WERI-Rb-1 (cell line): ENCODE data around the gene SLC2A3.
"Not testable (repeated sequence)": the region's sequence is repeated elsewhere in the genome, so short reads cannot be mapped to it uniquely, and the experiment has no call there.

ENCODE experiments used
- DNase-seq: peaks from one replicate; pipeline ENCODE4 v3.0.0-alpha.2; 2020
- H3K27ac ChIP-seq: fragments of 250-450 bp; sonication (Bioruptor Pico); 2 replicates; pipeline ENCODE4 v1.5.1; 2020; ENCODE audit warnings: mild to moderate bottlenecking, moderate library complexity
- H3K27me3 ChIP-seq: fragments of 250-450 bp; sonication (Bioruptor Pico); 2 replicates; pipeline ENCODE4 v1.5.1; 2021; ENCODE audit warnings: mild to moderate bottlenecking, low read depth, moderate library complexity; ENCODE audit not compliant: insufficient read depth, severe bottlenecking
- H3K36me3 ChIP-seq: fragments of 250-450 bp; sonication (Bioruptor Pico); 2 replicates; pipeline ENCODE4 v1.5.1; 2020; ENCODE audit warnings: mild to moderate bottlenecking, moderate library complexity
- H3K4me3 ChIP-seq: 2 replicates; pipeline ENCODE4 v1.5.1; 2011; ENCODE audit warnings: low read depth, mild to moderate bottlenecking, control low read depth, low read length
- H3K9me3 ChIP-seq: fragments of 250-450 bp; sonication (Bioruptor Pico); 2 replicates; pipeline ENCODE4 v1.5.1; 2021; ENCODE audit warnings: mild to moderate bottlenecking, moderate library complexity; ENCODE audit not compliant: severe bottlenecking
- CTCF ChIP-seq: IDR thresholded peaks from 2 replicates; pipeline ENCODE4 v1.5.1; 2011; ENCODE audit warnings: low read depth, mild to moderate bottlenecking, control low read depth, inconsistent platforms, low read length

SLC2A3 gene

GRCh38 chr12:7948589-7949260 is 12.7 kb upstream of the SLC2A3 start:
- no peaks in the 10 kb centered on the region for H3K27me3 ChIP-seq
- H3K4me3 ChIP-seq: no peak overlapping the region
- TF ChIP-seq CTCF: no peak
- no peaks in the 10 kb centered on the region for H3K9me3 ChIP-seq
- H3K27ac ChIP-seq: no peak overlapping the region
- DNase-seq: no peak
- no peaks in the 10 kb centered on the region for H3K36me3 ChIP-seq

- H3K4me3 ChIP-seq: no peak overlapping the region
- no peak for TF ChIP-seq CTCF
- H3K27ac ChIP-seq: no peak overlapping the region
- no peaks in the 10 kb centered on the region for H3K9me3 ChIP-seq
- DNase-seq: no peak
- no peaks in the 10 kb centered on the region for H3K27me3 ChIP-seq
- no peaks in the 10 kb centered on the region for H3K36me3 ChIP-seq
Measured at GRCh38 chr12:7947011-7947410, 11.0 kb upstream of the SLC2A3 start.

- not testable (repeated sequence) for DNase-seq, H3K27ac ChIP-seq, H3K9me3 ChIP-seq, H3K36me3 ChIP-seq, H3K27me3 ChIP-seq, H3K4me3 ChIP-seq
Measured at GRCh38 chr12:7944760-7945159, 8.8 kb upstream of the SLC2A3 start.

- TF ChIP-seq CTCF: no peak
- no peaks in the 10 kb centered on the region for H3K9me3 ChIP-seq
- no peak overlapping the region for H3K27ac ChIP-seq
- H3K4me3 ChIP-seq: no peak overlapping the region
- no peaks in the 10 kb centered on the region for H3K27me3 ChIP-seq
- DNase-seq: no peak
- no peaks in the 10 kb centered on the region for H3K36me3 ChIP-seq
Measured at GRCh38 chr12:7940906-7941305, 4.9 kb upstream of the SLC2A3 start.

- no peak overlapping the region for H3K27ac ChIP-seq
- H3K36me3 ChIP-seq: peaks cover under 1% of the 10 kb centered on the region
- no peaks in the 10 kb centered on the region for H3K9me3 ChIP-seq
- H3K4me3 ChIP-seq: no peak overlapping the region
- no peak for TF ChIP-seq CTCF
- H3K27me3 ChIP-seq: no peaks in the 10 kb centered on the region
- DNase-seq: no peak
Measured at GRCh38 chr12:7937833-7938506, 2.0 kb upstream of the SLC2A3 start.

- Histone ChIP-seq H3K36me3 (peaks cover 21% of the 10 kb centered on the region), H3K4me3 (peak overlapping the region; percentile 55), H3K27me3 (no peaks in the 10 kb centered on the region), H3K27ac (peak overlapping the region; percentile 76), H3K9me3 (no peaks in the 10 kb centered on the region)
- peak; percentile 13 for DNase-seq
- no peak for TF ChIP-seq CTCF
Measured at GRCh38 chr12:7934889-7935492, 996 bp downstream of the SLC2A3 start.
